ENCODE data around the gene UBR4.

The UBR4 gene

GRCh38 chr1:19153169-19153568 lies 56.9 kb downstream of the UBR4 start:
- no peak overlapping the region for H2AFZ ChIP-seq (ENCODE audit: low read length)
- H3K9ac ChIP-seq (ENCODE audit: low read length): no peak overlapping the region
- no peak overlapping the region for H3K4me2 ChIP-seq (ENCODE audit: low read depth, low read length)
- H3K79me2 ChIP-seq (ENCODE audit: low read length): no peaks in the 10 kb centered on the region
- H3K36me3 ChIP-seq (replicated peaks; ENCODE audit: insufficient read depth, low read length): peaks cover 28% of the 10 kb centered on the region
- H3K4me1 ChIP-seq (ENCODE audit: low read length): no peaks in the 10 kb centered on the region
- H4K20me1 ChIP-seq (ENCODE audit: insufficient read depth, low read length): no peaks in the 10 kb centered on the region
- no peaks in the 10 kb centered on the region for H3K27me3 ChIP-seq (replicated peaks; ENCODE audit: insufficient read depth, low read length)
- H3K9me3 ChIP-seq (replicated peaks; ENCODE audit: insufficient read depth, low read length): no peaks in the 10 kb centered on the region
- no peak overlapping the region for H3K4me3 ChIP-seq (ENCODE audit: low read length)
- no peaks in the 10 kb centered on the region for H3K9me2 ChIP-seq (replicated peaks; ENCODE audit: insufficient read depth, low read length)
- TF ChIP-seq CTCF (IDR thresholded peaks at IDR 0.05; ENCODE audit: low read length): no peak
- TF ChIP-seq EZH2phosphoT487 (IDR thresholded peaks at IDR 0.05; ENCODE audit: low read length): no peak
- TF ChIP-seq EZH2 (optimal IDR thresholded peaks at IDR 0.05; ENCODE audit: low read depth, low read length): no peak
- H3F3A ChIP-seq (ENCODE audit: insufficient read depth, low read length): no peaks in the 10 kb centered on the region
- H3K27ac ChIP-seq (ENCODE audit: low read length): no peak overlapping the region
- DNase-seq: no peak

- Histone ChIP-seq H3K4me2 (ENCODE audit: low read depth, low read length) (no peak overlapping the region), H3K9me3 (replicated peaks; ENCODE audit: insufficient read depth, low read length) (no peaks in the 10 kb centered on the region), H3K9me2 (replicated peaks; ENCODE audit: insufficient read depth, low read length) (no peaks in the 10 kb centered on the region), H3K36me3 (replicated peaks; ENCODE audit: insufficient read depth, low read length) (peaks cover 28% of the 10 kb centered on the region), H4K20me1 (ENCODE audit: insufficient read depth, low read length) (no peaks in the 10 kb centered on the region), H3K4me1 (ENCODE audit: low read length) (no peaks in the 10 kb centered on the region), H2AFZ (ENCODE audit: low read length) (no peak overlapping the region), H3K79me2 (ENCODE audit: low read length) (no peaks in the 10 kb centered on the region), H3F3A (ENCODE audit: insufficient read depth, low read length) (no peaks in the 10 kb centered on the region), H3K9ac (ENCODE audit: low read length) (no peak overlapping the region), H3K27ac (ENCODE audit: low read length) (no peak overlapping the region), H3K27me3 (replicated peaks; ENCODE audit: insufficient read depth, low read length) (no peaks in the 10 kb centered on the region), H3K4me3 (ENCODE audit: low read length) (no peak overlapping the region)
- no peak for TF ChIP-seq CTCF (IDR thresholded peaks at IDR 0.05; ENCODE audit: low read length)
- no peak for TF ChIP-seq EZH2phosphoT487 (IDR thresholded peaks at IDR 0.05; ENCODE audit: low read length)
- TF ChIP-seq EZH2 (optimal IDR thresholded peaks at IDR 0.05; ENCODE audit: low read depth, low read length): no peak
- no peak for DNase-seq
Observed at GRCh38 chr1:19151537-19151936, 58.5 kb downstream of the UBR4 start.

GRCh38 chr1:19149736-19150135 lies 60.3 kb downstream of the UBR4 start:
- no peak overlapping the region for H3K27ac ChIP-seq (ENCODE audit: low read length)

More at GRCh38 chr1:19149736-19150135, 60.3 kb downstream of the UBR4 start:
- Histone ChIP-seq H3K4me2 (ENCODE audit: low read depth, low read length) (no peak overlapping the region), H3K4me1 (ENCODE audit: low read length) (no peaks in the 10 kb centered on the region), H3K4me3 (ENCODE audit: low read length) (no peak overlapping the region), H3K9ac (ENCODE audit: low read length) (no peak overlapping the region), H3K27me3 (replicated peaks; ENCODE audit: insufficient read depth, low read length) (no peaks in the 10 kb centered on the region), H3K9me3 (replicated peaks; ENCODE audit: insufficient read depth, low read length) (no peaks in the 10 kb centered on the region), H3K9me2 (replicated peaks; ENCODE audit: insufficient read depth, low read length) (no peaks in the 10 kb centered on the region), H3K79me2 (ENCODE audit: low read length) (no peaks in the 10 kb centered on the region), H2AFZ (ENCODE audit: low read length) (no peak overlapping the region), H3F3A (ENCODE audit: insufficient read depth, low read length) (no peaks in the 10 kb centered on the region), H3K36me3 (replicated peaks; ENCODE audit: insufficient read depth, low read length) (peaks cover 32% of the 10 kb centered on the region; the same call in 1 of the 2 replicates), H4K20me1 (ENCODE audit: insufficient read depth, low read length) (no peaks in the 10 kb centered on the region)
- no peak for TF ChIP-seq EZH2 (optimal IDR thresholded peaks at IDR 0.05; ENCODE audit: low read depth, low read length)
- no peak for TF ChIP-seq EZH2phosphoT487 (IDR thresholded peaks at IDR 0.05; ENCODE audit: low read length)
- no peak for TF ChIP-seq CTCF (IDR thresholded peaks at IDR 0.05; ENCODE audit: low read length)
- DNase-seq: no peak
